Choroid plexus epithelial cell (primary cell): Measurements from ENCODE around the gene CEP126.
A peak's percentile ranks its signal among the peaks of the same experiment; 100 is the strongest.

Experiments used
- DNase-seq: peaks from one replicate; pipeline ENCODE4 v3.0.0-alpha.2; 2010; ENCODE audit warnings: low read depth
- H3K4me3 ChIP-seq: 2 replicates; pipeline ENCODE4 v1.5.1; 2011; ENCODE audit warnings: low read depth, mild to moderate bottlenecking, control low read depth, low read length, moderate library complexity
- TF ChIP-seq, protein P1 (sequence below): conservative IDR thresholded peaks from 2 replicates; pipeline ENCODE4 v1.5.1; 2011; ENCODE audit warnings: low read depth, mild to moderate bottlenecking, control low read depth, inconsistent platforms, low read length, moderate library complexity

CEP126 gene

DNA sequence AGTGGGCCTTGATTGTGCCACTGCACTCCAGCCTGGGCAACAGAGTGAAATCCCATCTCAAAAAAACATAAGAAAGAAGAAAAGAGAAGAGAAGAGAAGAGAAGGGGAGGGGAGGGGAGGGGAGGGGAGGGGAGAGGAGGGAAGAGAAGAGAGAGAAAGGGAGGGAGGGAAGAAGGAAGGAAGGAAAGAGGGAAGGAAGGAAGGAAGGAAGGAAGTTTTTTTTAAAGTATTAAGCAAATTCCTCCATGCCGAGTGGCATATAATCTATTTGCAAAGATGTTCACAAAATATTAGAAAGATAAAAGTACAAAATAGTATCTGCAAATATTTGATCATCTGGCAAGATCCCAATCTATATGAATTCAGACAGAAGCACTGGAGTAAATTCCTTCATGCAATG lies 121.9 kb downstream of the CEP126 start:
- DNase-seq: no peak
- TF ChIP-seq, protein P1, sequence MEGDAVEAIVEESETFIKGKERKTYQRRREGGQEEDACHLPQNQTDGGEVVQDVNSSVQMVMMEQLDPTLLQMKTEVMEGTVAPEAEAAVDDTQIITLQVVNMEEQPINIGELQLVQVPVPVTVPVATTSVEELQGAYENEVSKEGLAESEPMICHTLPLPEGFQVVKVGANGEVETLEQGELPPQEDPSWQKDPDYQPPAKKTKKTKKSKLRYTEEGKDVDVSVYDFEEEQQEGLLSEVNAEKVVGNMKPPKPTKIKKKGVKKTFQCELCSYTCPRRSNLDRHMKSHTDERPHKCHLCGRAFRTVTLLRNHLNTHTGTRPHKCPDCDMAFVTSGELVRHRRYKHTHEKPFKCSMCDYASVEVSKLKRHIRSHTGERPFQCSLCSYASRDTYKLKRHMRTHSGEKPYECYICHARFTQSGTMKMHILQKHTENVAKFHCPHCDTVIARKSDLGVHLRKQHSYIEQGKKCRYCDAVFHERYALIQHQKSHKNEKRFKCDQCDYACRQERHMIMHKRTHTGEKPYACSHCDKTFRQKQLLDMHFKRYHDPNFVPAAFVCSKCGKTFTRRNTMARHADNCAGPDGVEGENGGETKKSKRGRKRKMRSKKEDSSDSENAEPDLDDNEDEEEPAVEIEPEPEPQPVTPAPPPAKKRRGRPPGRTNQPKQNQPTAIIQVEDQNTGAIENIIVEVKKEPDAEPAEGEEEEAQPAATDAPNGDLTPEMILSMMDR: no peak
- no peak overlapping the region for H3K4me3 ChIP-seq

DNA sequence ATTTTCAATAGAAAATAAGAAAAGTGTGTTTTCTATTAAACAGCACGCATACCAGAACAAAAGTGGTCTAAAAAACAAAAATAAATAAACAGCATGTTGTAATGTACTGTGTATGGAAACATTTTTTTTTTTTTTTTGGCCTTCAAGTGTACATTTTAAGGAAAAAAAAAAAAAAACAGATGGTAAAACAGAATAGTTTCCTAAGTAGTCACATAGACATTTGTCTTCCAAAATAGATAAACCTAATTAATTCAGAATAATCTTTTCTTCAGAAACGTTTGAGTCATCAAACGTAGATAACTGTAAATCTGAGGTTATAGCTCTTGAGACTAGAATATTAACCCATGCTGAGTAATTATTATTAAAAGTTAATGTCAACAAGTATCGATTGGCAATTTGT lies 132.0 kb downstream of the CEP126 start:
- peak overlapping the region; percentile 74 for H3K4me3 ChIP-seq
- DNase-seq: peak; percentile 13

DNA sequence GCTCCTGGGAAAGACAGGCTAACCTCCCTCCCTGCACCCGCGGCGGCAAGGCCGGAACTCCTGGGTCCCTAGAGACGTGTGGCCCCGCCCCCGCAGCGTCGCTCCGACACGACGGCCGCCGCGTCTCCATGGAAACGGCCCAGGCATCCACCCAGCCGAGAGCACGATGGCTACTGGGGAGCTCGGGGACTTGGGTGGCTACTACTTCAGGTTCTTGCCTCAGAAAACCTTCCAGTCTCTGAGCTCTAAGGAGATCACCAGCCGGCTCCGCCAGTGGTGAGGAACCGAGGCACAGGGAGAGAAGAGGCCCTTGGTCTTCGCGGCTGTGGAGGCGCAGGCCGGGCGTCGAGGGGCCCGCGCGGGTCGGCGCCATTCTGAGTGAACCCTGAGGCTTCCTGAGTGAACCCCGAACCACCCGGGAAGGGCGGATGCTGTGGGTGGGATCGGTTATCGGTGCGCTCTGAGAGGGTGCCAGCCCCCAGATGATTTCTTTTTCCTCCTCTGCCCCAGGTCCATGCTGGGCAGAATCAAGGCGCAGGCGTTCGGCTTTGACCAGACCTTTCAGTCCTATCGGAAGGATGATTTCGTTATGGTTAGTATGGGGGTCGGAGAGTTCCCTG lies 132.6 kb downstream of the CEP126 start, which contains the start of gene CFAP300:
CFAP300 (plus strand) TSS at position 133 of the 620 bp plus-strand sequence; CDS start at position 167, 34 bp downstream.
- peak; percentile 81 for DNase-seq
- TF ChIP-seq, protein P1: no peak
- H3K4me3 ChIP-seq: peak within 1 kb of the TSS; percentile 74

More for the DNA sequence above, 132.0 kb downstream of the CEP126 start:
- TF ChIP-seq, protein P1: no peak
